Uterus (tissue), 4 donors: ENCODE data around the gene NT5C2. TPM values are rescaled to one million over a fixed set of nuclear protein-coding genes. Genes with fewer than 3 reads are reported as not detected.

Experiments used
- DNase-seq, 2 donors: peaks; one replicate each; pipeline ENCODE4 v3.0.0-alpha.2; 2019 to 2020
- H3K27ac ChIP-seq, 2 donors: fragments of 200-600 bp; sonication (generic); 1 replicate in 1 of 2; 2 replicates in 1 of 2; pipeline ENCODE4 v1.5.1; 2016 to 2018
- H3K27me3 ChIP-seq, 2 donors: fragments of 200-600 bp; sonication (generic); one replicate each; pipeline ENCODE4 v1.5.1; 2018 to 2019; ENCODE audit warnings: control low read depth in 1 of 2
- H3K36me3 ChIP-seq, 2 donors: fragments of 200-600 bp; sonication (generic); one replicate each; pipeline ENCODE4 v1.5.1; 2019; ENCODE audit warnings: control low read depth in 1 of 2
- H3K4me1 ChIP-seq, 2 donors: fragments of 200-600 bp; sonication (generic); one replicate each; pipeline ENCODE4 v1.5.1; 2018 to 2019; ENCODE audit warnings: control low read depth in 1 of 2
- H3K4me3 ChIP-seq, 2 donors: fragments of 200-600 bp; sonication (generic); 1 replicate in 1 of 2; 2 replicates in 1 of 2; pipeline ENCODE4 v1.5.1; 2018 to 2019; ENCODE audit warnings: mild to moderate bottlenecking in 1 of 2
- H3K9me3 ChIP-seq, 2 donors: fragments of 200-600 bp; sonication (generic); one replicate each; pipeline ENCODE4 v1.5.1; 2019; ENCODE audit warnings: control low read depth in 1 of 2
- POLR2A ChIP-seq, 2 donors: fragments of 450-650 bp; IDR thresholded peaks; one replicate each; pipeline ENCODE4 v1.6.1; 2016; ENCODE audit warnings: antibody characterized with exemption in 2 of 2, mild to moderate bottlenecking in 1 of 2, moderate library complexity in 1 of 2
- intact Hi-C: fragments of 100-400 bp; cut with DNase I; formaldehyde crosslinking; loops from one replicate; pipeline ENCODE4 v1.15.1; 2023; ENCODE audit warnings: low total_unique reads
- total RNA-seq, 4 donors: library from RNA; depleted of rRNA in 3 of 4; stranded (reverse); fragments of >200 nt in 3 of 4; gene quantifications; one replicate each; pipeline versions ENCODE4 v1.1.0 to v1.2.4, GENCODE V29; 2014 to 2023
- TF ChIP-seq, protein P1 (sequence below), 4 experiments: fragments of 200-600 bp in 2 of 4; fragments of 450-650 bp in 2 of 4; sonication (generic) in 2 of 4; IDR thresholded peaks; one replicate each; pipeline ENCODE4 v1.5.1; 2016 to 2019; ENCODE audit warnings: antibody characterized with exemption in 4 of 4, mild to moderate bottlenecking in 2 of 4, moderate library complexity in 1 of 4
- donor health status: DM: yes; HTN: yes; CAD: no.

The NT5C2 gene
- total RNA-seq, 4 donors from 2014 or later, result 12.3 to 134 (median 99.4) TPM

DNA sequence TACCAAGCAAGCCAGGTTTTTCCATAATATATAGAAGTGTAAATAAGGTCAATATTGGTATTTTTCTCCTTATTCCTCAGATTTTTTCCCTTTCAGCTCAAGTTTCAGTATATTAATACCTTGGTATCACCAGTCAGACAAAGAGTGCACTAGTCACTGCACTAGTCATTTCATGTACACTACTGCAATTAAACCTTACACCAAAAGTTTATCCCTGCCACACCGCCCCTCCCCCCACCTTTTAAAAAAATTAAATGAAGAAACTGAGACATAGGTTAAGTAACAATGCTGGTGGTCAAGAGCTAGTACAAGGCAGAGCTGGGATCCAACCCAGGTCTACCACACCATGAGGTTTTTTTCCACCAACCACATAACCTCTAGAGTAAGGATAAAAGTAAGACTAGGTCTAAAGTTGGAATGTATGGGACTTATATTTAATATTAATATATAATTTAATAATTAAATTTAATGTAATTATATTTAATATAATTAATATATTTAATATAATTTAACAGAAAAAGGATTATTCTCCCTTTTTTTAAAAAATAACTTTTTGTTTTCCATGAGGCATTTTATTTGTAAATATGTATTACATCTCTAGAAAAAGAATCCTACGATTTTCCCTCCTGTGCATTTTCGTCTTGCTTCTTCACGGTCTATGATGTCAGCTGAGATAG is 68.5 kb downstream of the NT5C2 start:
- peak overlapping the region in 1 of 2 donors; percentile 13 for H3K27ac ChIP-seq
- no peaks in the 10 kb centered on the region for H3K27me3 ChIP-seq
- no peak overlapping the region for H3K4me3 ChIP-seq
- H3K4me1 ChIP-seq, result peaks cover 6 to 7% of the 10 kb centered on the region in 2 donors
- H3K9me3 ChIP-seq, result no peaks in the 10 kb centered on the region
- TF ChIP-seq POLR2A (IDR thresholded peaks at IDR 0.05), result no peak
- TF ChIP-seq, protein P1, sequence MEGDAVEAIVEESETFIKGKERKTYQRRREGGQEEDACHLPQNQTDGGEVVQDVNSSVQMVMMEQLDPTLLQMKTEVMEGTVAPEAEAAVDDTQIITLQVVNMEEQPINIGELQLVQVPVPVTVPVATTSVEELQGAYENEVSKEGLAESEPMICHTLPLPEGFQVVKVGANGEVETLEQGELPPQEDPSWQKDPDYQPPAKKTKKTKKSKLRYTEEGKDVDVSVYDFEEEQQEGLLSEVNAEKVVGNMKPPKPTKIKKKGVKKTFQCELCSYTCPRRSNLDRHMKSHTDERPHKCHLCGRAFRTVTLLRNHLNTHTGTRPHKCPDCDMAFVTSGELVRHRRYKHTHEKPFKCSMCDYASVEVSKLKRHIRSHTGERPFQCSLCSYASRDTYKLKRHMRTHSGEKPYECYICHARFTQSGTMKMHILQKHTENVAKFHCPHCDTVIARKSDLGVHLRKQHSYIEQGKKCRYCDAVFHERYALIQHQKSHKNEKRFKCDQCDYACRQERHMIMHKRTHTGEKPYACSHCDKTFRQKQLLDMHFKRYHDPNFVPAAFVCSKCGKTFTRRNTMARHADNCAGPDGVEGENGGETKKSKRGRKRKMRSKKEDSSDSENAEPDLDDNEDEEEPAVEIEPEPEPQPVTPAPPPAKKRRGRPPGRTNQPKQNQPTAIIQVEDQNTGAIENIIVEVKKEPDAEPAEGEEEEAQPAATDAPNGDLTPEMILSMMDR (IDR thresholded peaks at IDR 0.05), result no peak
- no peak for DNase-seq
- intact Hi-C loops, result no loop called here
- no peaks in the 10 kb centered on the region for H3K36me3 ChIP-seq

DNA sequence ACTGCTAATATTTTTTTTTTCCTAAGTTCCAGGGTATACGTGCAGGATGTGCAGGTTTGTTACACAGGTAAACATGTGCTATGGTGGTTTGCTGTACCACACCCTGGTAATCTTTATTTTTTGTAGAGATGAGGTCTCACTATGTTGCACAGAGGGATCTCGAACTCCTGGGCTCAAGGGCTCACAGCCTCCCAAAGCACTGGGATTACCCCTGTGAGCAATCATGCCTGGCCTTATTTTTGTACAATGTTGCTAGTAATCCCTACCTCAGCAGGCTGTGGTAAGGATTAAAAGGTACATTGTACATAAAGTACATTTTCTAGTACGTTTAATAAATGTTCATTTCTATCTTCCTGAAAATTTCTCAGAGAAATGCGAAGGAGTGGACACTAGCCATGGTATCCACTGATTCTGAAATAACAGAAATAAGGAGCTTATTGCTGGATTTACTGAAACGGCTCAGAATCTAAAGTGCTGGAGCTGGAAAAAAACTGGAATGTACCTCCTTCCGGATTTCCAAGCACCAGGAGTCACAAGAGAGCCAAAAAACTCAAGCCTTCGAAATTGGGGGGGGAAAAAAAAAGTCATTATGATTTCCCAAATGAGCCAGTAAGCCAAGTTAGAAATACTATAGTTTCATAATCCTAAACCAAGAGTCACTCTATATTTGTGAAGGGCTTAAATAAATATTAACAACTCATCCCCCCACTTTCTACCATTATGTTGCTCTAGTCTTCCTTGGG is 69.6 kb downstream of the NT5C2 start:
- peaks cover 6 to 7% of the 10 kb centered on the region in 2 donors for H3K4me1 ChIP-seq
- DNase-seq, result no peak
- peak overlapping the region; percentile 13 to 41 for H3K27ac ChIP-seq
- no peak overlapping the region for H3K4me3 ChIP-seq
- no peak for TF ChIP-seq POLR2A (IDR thresholded peaks at IDR 0.05)
- TF ChIP-seq, protein P1 (IDR thresholded peaks at IDR 0.05), result no peak
- no peaks in the 10 kb centered on the region for H3K27me3 ChIP-seq
- intact Hi-C loops, result no loop called here
- no peaks in the 10 kb centered on the region for H3K36me3 ChIP-seq
- H3K9me3 ChIP-seq, result no peaks in the 10 kb centered on the region

DNA sequence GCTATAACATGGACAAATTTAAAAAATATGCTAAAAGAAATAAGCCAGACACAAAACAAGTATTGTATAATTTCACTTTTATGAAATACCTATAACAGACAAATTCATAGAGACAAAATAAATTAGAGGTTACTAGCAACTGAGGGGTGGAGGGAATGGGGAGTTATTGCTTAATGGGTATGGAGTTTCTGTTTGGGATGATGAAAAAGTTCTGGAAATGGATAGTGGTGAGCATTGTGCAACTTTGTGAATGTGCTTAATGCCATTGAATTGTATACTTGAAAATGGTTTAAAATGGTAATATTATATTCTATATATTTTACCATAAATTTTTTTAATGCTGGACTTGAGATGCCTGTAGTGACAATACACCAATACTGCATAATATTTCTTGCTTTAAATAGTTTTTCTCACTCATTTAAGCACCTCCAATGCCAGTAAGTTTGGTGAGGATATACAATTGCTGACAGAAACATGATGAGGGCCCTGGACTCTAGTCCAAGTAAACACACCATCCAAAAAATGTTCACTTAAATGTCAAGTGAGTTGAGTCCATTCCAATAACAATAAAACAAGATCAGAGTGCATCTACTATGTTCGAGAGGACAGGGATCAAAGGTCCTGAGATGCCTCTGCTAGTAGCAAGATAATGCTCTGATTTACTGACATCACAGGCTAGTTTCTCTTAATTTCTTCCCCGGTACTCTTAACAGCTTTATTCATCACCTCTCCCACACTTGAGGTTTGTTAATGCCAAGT is 71.9 kb downstream of the NT5C2 start:
- no peak for DNase-seq
- Histone ChIP-seq H3K9me3 (no peaks in the 10 kb centered on the region), H3K4me1 (peaks cover 6 to 7% of the 10 kb centered on the region in 2 donors), H3K4me3 (no peak overlapping the region), H3K27me3 (no peaks in the 10 kb centered on the region), H3K36me3 (no peaks in the 10 kb centered on the region), H3K27ac (peak overlapping the region; percentile 41 to 64)
- intact Hi-C loops, result no loop called here
- TF ChIP-seq POLR2A (IDR thresholded peaks at IDR 0.05), result no peak
- TF ChIP-seq, protein P1 (IDR thresholded peaks at IDR 0.05), result no peak

DNA sequence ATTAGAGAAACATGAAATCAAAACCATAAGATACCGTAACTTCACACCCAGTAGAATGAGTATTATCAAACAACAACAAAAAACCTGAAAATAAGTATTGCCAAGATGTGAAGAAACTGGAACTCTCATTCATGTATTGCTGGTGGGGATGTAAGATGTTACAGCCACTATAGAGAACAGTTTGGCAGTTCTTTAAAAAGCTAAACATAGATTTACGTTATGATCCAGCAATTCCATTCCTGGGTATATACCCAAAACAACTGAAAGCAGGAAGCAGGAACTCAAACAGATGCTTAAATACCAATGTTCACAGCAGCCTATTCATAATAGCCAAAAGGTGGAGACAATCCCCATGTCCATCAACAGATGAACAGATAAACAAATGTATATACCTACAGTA is 72.5 kb downstream of the NT5C2 start:
- no peak for DNase-seq
- TF ChIP-seq POLR2A (IDR thresholded peaks at IDR 0.05), result no peak
- TF ChIP-seq, protein P1 (IDR thresholded peaks at IDR 0.05), result no peak
- Histone ChIP-seq H3K27ac (peak overlapping the region; percentile 14 to 64), H3K4me1 (peaks cover 6 to 7% of the 10 kb centered on the region in 2 donors), H3K27me3 (no peaks in the 10 kb centered on the region), H3K9me3 (no peaks in the 10 kb centered on the region), H3K4me3 (no peak overlapping the region), H3K36me3 (no peaks in the 10 kb centered on the region)
- intact Hi-C loops, result no loop called here
